ENCODE results near the gene MT1H. TPM values are rescaled to one million over a fixed set of nuclear protein-coding genes. Genes with fewer than 3 reads are reported as not detected.

MT1H gene
- total RNA-seq, 1 experiment from 2014 or later: not detected

- Histone ChIP-seq H3K79me2 (ENCODE audit: insufficient read depth, low read length) (no peaks in the 10 kb centered on the region), H3K27ac (ENCODE audit: low read depth, low read length) (0 out of 2 replicates have a peak overlapping the region, but pooled peaks have one; percentile 25)
- CTCF ChIA-PET: interaction anchor here (1.3 kb wide), 1 partner anchor 10 kb away, joined by 7 read pairs; no protein-coding TSS in a partner anchor
Measured at GRCh38 chr16:56691885-56692284, 22.3 kb downstream of the MT1H start.

GRCh38 chr16:56695246-56695645, 25.6 kb downstream of the MT1H start:
- H3K4me1 ChIP-seq (ENCODE audit: control insufficient read depth in 1 of 2, insufficient read depth in 2 of 2, low read length in 2 of 2): peaks cover 14 to 23% of the 10 kb centered on the region in 2 experiments
- RAD21 ChIA-PET (ENCODE audit: low non-redundant PET in 1 of 2, low total read pairs in 2 of 2, uncharacterized antibody in 2 of 2, unreplicated experiment in 2 of 2): no interaction called here
- ATAC-seq: no peak
- intact Hi-C loops (cut with micrococcal nuclease): no loop called here
- no peaks in the 10 kb centered on the region for H3K27me3 ChIP-seq (ENCODE audit: insufficient read depth, low read length)
- POLR2A ChIA-PET: interaction anchor here (1.0 kb wide), 1 partner anchor 87 kb away, joined by 3 read pairs; the partner anchor contains the start of gene MT2A
- no peak for DNase-seq (ENCODE audit: low read depth, low spot score)
- H3K79me2 ChIP-seq (ENCODE audit: insufficient read depth, low read length): no peaks in the 10 kb centered on the region
- H4K20me1 ChIP-seq (ENCODE audit: insufficient read depth): no peaks in the 10 kb centered on the region
- no peak overlapping the region for H3K9ac ChIP-seq (ENCODE audit: low read length)
- CTCF ChIA-PET: interaction anchor here (0.6 kb wide), 1 partner anchor 83 kb away, joined by 3 read pairs; no protein-coding TSS in a partner anchor
- no peaks in the 10 kb centered on the region for H3K9me3 ChIP-seq (ENCODE audit: control insufficient read depth in 1 of 2, insufficient read depth in 1 of 2, low read depth in 1 of 2, low read length in 2 of 2)
- H3K4me3 ChIP-seq (replicated peaks in 1 of 2; ENCODE audit: low read depth in 1 of 2, low read length in 2 of 2): no peak overlapping the region
- no peak overlapping the region for H3K27ac ChIP-seq (ENCODE audit: low read depth, low read length)
- no TSS peak for BruUV-seq (replicated peaks)
- no peaks in the 10 kb centered on the region for H3K9me2 ChIP-seq (ENCODE audit: insufficient read depth)
- no peaks in the 10 kb centered on the region for H3K36me3 ChIP-seq (ENCODE audit: control insufficient read depth in 1 of 2, insufficient read depth in 2 of 2, low read length in 2 of 2)
- no peak overlapping the region for H2AFZ ChIP-seq (ENCODE audit: low read depth, low read length, poor library complexity, severe bottlenecking)
- TF ChIP-seq ZFX (IDR thresholded peaks at IDR 0.05) (no peak), ELF1 (IDR thresholded peaks at IDR 0.05; ENCODE audit: borderline replicate concordance, low read depth) (no peak), JUND (IDR thresholded peaks at IDR 0.05) (no peak), YY1 (IDR thresholded peaks at IDR 0.05; ENCODE audit: extremely low read depth, insufficient replicate concordance, low read depth, low read length) (no peak), CBX3 (IDR thresholded peaks at IDR 0.05; ENCODE audit: low read depth) (no peak), SRF (IDR thresholded peaks at IDR 0.05; ENCODE audit: low read depth) (no peak), SP1 (IDR thresholded peaks at IDR 0.05; ENCODE audit: low read depth) (no peak)
- no peak overlapping the region for H3K4me2 ChIP-seq (ENCODE audit: low read length)

More at GRCh38 chr16:56691885-56692284, 22.3 kb downstream of the MT1H start:
- BruUV-seq (replicated peaks): no TSS peak
- Histone ChIP-seq H3K4me2 (ENCODE audit: low read length) (peak overlapping the region; percentile 50), H3K27me3 (ENCODE audit: insufficient read depth, low read length) (no peaks in the 10 kb centered on the region), H3K4me3 (replicated peaks in 1 of 2; ENCODE audit: low read depth in 1 of 2, low read length in 2 of 2) (peak overlapping the region in 1 of 2 experiments; percentile 9; a peak in 1 of 4 replicates), H2AFZ (ENCODE audit: low read depth, low read length, poor library complexity, severe bottlenecking) (peak overlapping the region; percentile 65), H3K4me1 (ENCODE audit: control insufficient read depth in 1 of 2, insufficient read depth in 2 of 2, low read length in 2 of 2) (peaks cover 19 to 36% of the 10 kb centered on the region in 2 experiments), H3K9me3 (ENCODE audit: control insufficient read depth in 1 of 2, insufficient read depth in 1 of 2, low read depth in 1 of 2, low read length in 2 of 2) (no peaks in the 10 kb centered on the region), H3K9me2 (ENCODE audit: insufficient read depth) (no peaks in the 10 kb centered on the region), H3K9ac (ENCODE audit: low read length) (0 out of 2 replicates have a peak overlapping the region, but pooled peaks have one; percentile 10), H3K36me3 (ENCODE audit: control insufficient read depth in 1 of 2, insufficient read depth in 2 of 2, low read length in 2 of 2) (no peaks in the 10 kb centered on the region), H4K20me1 (ENCODE audit: insufficient read depth) (no peaks in the 10 kb centered on the region)
- POLR2A ChIA-PET: interaction anchor here (0.9 kb wide), 1 partner anchor 10 kb away, joined by 3 read pairs; the partner anchor contains the start of gene MT1X
- intact Hi-C loops (cut with micrococcal nuclease): no loop called here
- DNase-seq (ENCODE audit: low read depth, low spot score): peak; percentile 66
- ATAC-seq: peak; percentile 92
- RAD21 ChIA-PET (ENCODE audit: low non-redundant PET in 1 of 2, low total read pairs in 2 of 2, uncharacterized antibody in 2 of 2, unreplicated experiment in 2 of 2): no interaction called here
- TF ChIP-seq POLR2AphosphoS5 (IDR thresholded peaks at IDR 0.05; ENCODE audit: low read depth, low read length): peak; percentile 37; the same call in 1 of the 2 replicates
- no peak; the same call in 1 of the 2 replicates for TF ChIP-seq FOSL1 (IDR thresholded peaks at IDR 0.05; ENCODE audit: low read depth)
- peak; percentile 65; the same call in 1 of the 2 replicates for TF ChIP-seq SP1 (IDR thresholded peaks at IDR 0.05; ENCODE audit: low read depth)

Data from HCT116 (cell line).